Gastroesophageal sphincter (tissue), 4 donors: ENCODE data around the gene HEMGN. TPM values are rescaled to one million over a fixed set of nuclear protein-coding genes. Genes with fewer than 3 reads are reported as not detected.
"Not testable (repeated sequence)": the region's sequence is repeated elsewhere in the genome, so short reads cannot be mapped to it uniquely, and the experiment has no call there.

ENCODE experiments used
- ATAC-seq: fragments of 150-250 bp; one replicate; pipeline ENCODE4 v1.9.1; 2016; ENCODE audit warnings: mild to moderate bottlenecking, moderate library complexity
- H3K27ac ChIP-seq, 4 donors: fragments of 200-600 bp; sonication (generic) in 3 of 4; 1 replicate in 3 of 4; 2 replicates in 1 of 4; pipeline ENCODE4 v1.5.1; 2016 to 2019
- H3K27me3 ChIP-seq: fragments of 200-600 bp; sonication (generic); one replicate; pipeline ENCODE4 v1.5.1; 2019
- H3K36me3 ChIP-seq, 2 donors: fragments of 200-600 bp; sonication (generic); one replicate each; pipeline ENCODE4 v1.5.1; 2019; ENCODE audit warnings: control low read depth in 1 of 2
- H3K4me1 ChIP-seq, 3 donors: fragments of 200-600 bp; sonication (generic); 1 replicate in 2 of 3; 2 replicates in 1 of 3; pipeline ENCODE4 v1.5.1; 2016 to 2019; ENCODE audit warnings: control low read depth in 2 of 3
- H3K4me3 ChIP-seq, 2 donors: fragments of 200-600 bp; sonication (generic); one replicate each; pipeline ENCODE4 v1.5.1; 2019; ENCODE audit warnings: mild to moderate bottlenecking in 1 of 2, moderate library complexity in 1 of 2
- H3K9me3 ChIP-seq, 3 donors: fragments of 200-600 bp; sonication (generic); one replicate each; pipeline ENCODE4 v1.5.1; 2017 to 2019; ENCODE audit warnings: control low read depth in 2 of 3
- EP300 ChIP-seq: sonication (generic); formaldehyde crosslinking; IDR thresholded peaks from one replicate; pipeline ENCODE4 v1.6.1; 2017; ENCODE audit warnings: antibody characterized with exemption, mild to moderate bottlenecking
- POLR2A ChIP-seq, 2 donors: fragments of 450-650 bp; IDR thresholded peaks; one replicate each; pipeline ENCODE4 v1.6.1; 2017; ENCODE audit warnings: antibody characterized with exemption in 2 of 2, mild to moderate bottlenecking in 2 of 2, moderate library complexity in 1 of 2
- POLR2AphosphoS5 ChIP-seq: sonication (generic); formaldehyde crosslinking; IDR thresholded peaks from one replicate; pipeline ENCODE4 v1.6.1; 2017; ENCODE audit warnings: antibody characterized with exemption
- WGBS, 2 donors: methylation state at CpG; one replicate each; pipeline ENCODE4 v1.1.5; 2018; ENCODE audit warnings: low coverage in 1 of 2; 5-methylcytosine and 5-hydroxymethylcytosine counted together
- total RNA-seq, 4 donors: library from RNA; depleted of rRNA; stranded (reverse); fragments of >200 nt; gene quantifications; one replicate each; pipeline ENCODE4 v1.1.0, GENCODE V29; 2016
- TF ChIP-seq, protein P1 (sequence below), 4 experiments: fragments of 200-600 bp in 2 of 4; fragments of 450-650 bp in 2 of 4; sonication (generic) in 1 of 4; IDR thresholded peaks; one replicate each; pipeline ENCODE4 v1.5.1; 2017 to 2019; ENCODE audit warnings: antibody characterized with exemption in 4 of 4, mild to moderate bottlenecking in 2 of 4, moderate library complexity in 2 of 4

HEMGN gene
- total RNA-seq, 4 donors from 2014 or later: not detected

DNA sequence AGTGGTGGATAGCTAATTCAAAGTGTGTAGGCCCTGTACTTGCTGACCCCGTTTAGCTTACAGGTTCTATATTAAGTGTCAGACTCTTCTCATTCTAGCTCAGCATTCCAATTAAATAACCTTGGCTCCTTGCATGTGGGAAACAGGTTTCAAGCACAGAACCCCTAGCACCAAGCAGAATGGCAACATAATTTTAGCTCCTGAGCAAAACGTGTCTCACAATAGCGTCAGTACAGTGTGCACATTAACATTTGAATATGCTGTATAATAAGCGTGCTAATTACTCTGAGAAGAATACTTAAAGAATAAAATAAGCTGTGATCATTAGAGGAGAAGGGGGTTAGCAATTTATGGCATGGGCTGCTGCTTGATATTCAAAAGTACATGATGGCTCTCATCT, 24.2 kb upstream of the HEMGN start:
- H3K27ac ChIP-seq: no peak overlapping the region
- TF ChIP-seq POLR2AphosphoS5: no peak
- TF ChIP-seq EP300: no peak
- TF ChIP-seq, protein P1, sequence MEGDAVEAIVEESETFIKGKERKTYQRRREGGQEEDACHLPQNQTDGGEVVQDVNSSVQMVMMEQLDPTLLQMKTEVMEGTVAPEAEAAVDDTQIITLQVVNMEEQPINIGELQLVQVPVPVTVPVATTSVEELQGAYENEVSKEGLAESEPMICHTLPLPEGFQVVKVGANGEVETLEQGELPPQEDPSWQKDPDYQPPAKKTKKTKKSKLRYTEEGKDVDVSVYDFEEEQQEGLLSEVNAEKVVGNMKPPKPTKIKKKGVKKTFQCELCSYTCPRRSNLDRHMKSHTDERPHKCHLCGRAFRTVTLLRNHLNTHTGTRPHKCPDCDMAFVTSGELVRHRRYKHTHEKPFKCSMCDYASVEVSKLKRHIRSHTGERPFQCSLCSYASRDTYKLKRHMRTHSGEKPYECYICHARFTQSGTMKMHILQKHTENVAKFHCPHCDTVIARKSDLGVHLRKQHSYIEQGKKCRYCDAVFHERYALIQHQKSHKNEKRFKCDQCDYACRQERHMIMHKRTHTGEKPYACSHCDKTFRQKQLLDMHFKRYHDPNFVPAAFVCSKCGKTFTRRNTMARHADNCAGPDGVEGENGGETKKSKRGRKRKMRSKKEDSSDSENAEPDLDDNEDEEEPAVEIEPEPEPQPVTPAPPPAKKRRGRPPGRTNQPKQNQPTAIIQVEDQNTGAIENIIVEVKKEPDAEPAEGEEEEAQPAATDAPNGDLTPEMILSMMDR (IDR thresholded peaks at IDR 0.05): no peak
- TF ChIP-seq POLR2A (IDR thresholded peaks at IDR 0.05): no peak
- WGBS, 2 donors: 66 to 90% methylated on average over 2 to 4 of the region's 4 CpGs
- H3K36me3 ChIP-seq: no peaks in the 10 kb centered on the region
- no peaks in the 10 kb centered on the region for H3K4me1 ChIP-seq
- peaks cover 4% of the 10 kb centered on the region for H3K27me3 ChIP-seq
- no peaks in the 10 kb centered on the region for H3K9me3 ChIP-seq
- no peak for ATAC-seq
- no peak overlapping the region for H3K4me3 ChIP-seq

DNA sequence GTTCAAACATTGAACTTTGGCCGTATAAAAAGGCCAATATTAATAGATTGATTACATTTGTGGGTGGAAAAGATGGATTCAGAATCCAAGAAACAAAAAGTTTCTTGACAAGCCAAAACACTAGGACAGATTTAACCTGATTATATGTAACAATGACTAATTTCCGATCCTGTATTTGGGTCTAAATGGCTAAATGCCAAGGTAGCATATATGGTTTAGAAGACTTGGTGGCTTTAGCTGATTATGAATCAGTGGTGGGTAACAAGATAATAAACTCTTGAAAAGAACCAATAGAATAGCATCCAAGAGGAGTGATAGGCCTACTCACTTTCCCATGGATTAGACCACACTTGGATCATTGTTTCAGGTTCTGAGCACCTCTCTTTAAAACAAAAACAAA, 23.4 kb upstream of the HEMGN start:
- Histone ChIP-seq H3K27me3 (no peaks in the 10 kb centered on the region), H3K4me3 (no peak overlapping the region), H3K36me3 (no peaks in the 10 kb centered on the region), H3K4me1 (no peaks in the 10 kb centered on the region), H3K9me3 (no peaks in the 10 kb centered on the region), H3K27ac (no peak overlapping the region)
- ATAC-seq: no peak
- 50 to 78% methylated on average over 1 to 2 of the region's 2 CpGs for WGBS, 2 donors
- TF ChIP-seq, protein P1 (IDR thresholded peaks at IDR 0.05): no peak
- no peak for TF ChIP-seq EP300
- no peak for TF ChIP-seq POLR2A (IDR thresholded peaks at IDR 0.05)
- TF ChIP-seq POLR2AphosphoS5: no peak

DNA sequence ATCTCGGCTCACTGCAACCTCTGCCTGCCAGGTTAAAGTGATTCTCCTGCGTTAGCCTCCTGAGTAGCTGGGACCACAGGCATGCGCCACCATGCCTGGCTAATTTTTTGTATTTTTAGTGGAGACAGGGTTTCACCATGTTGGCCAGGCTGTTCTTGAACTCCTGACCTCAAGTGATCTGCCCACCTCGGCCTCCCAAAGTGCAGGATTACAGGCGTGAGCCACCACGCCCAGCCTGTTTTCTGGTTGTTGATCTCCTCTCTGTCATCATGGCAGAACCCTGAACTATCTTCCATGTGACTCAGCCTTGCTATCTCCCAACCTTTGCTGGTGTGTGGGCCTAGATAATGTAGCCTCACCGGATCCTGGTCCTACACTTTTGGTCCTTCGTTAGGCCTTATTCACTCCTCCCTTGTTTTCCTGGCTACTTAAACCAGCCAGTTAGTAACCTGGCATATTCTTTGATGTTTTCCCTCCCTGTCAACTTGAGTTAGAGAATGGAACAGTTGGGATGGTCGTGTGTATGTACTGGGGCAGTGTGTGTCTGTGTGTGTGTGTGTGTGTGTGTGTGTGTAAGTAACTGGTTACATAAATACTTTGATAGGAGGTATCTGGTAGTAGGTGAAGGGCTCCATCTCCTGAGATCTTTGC, 22.8 kb upstream of the HEMGN start:
- WGBS, 2 donors: 89 to 90% methylated on average over 5 to 6 of the region's 9 CpGs
- H3K4me3 ChIP-seq, H3K36me3 ChIP-seq, H3K27me3 ChIP-seq, H3K4me1 ChIP-seq, ATAC-seq, H3K27ac ChIP-seq, H3K9me3 ChIP-seq: not testable (repeated sequence)

DNA sequence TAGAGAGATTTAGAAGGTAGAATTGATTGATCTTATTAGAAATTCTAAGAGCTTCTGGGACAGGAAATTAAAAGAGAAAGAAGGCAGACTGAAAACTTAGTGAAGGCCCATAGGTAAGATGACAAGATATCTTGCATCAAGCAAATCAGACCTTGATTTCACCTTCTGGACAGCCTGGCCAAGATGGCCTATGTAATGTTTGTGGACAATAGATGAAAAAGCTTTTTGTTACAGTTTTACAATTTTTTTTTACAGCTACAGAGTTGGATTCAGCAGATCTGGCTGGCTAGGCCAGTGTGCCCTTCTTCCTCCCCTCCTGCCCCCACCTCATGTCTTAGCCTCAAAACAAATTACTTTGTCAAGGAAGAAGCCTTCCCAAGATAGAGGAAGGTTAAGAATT, 21.6 kb upstream of the HEMGN start:
- Histone ChIP-seq H3K9me3 (no peaks in the 10 kb centered on the region), H3K27ac (no peak overlapping the region), H3K4me1 (no peaks in the 10 kb centered on the region), H3K4me3 (no peak overlapping the region), H3K36me3 (no peaks in the 10 kb centered on the region), H3K27me3 (no peaks in the 10 kb centered on the region)
- no peak for ATAC-seq
- TF ChIP-seq POLR2A (IDR thresholded peaks at IDR 0.05): no peak
- no peak for TF ChIP-seq POLR2AphosphoS5
- TF ChIP-seq, protein P1 (IDR thresholded peaks at IDR 0.05): no peak
- TF ChIP-seq EP300: no peak

DNA sequence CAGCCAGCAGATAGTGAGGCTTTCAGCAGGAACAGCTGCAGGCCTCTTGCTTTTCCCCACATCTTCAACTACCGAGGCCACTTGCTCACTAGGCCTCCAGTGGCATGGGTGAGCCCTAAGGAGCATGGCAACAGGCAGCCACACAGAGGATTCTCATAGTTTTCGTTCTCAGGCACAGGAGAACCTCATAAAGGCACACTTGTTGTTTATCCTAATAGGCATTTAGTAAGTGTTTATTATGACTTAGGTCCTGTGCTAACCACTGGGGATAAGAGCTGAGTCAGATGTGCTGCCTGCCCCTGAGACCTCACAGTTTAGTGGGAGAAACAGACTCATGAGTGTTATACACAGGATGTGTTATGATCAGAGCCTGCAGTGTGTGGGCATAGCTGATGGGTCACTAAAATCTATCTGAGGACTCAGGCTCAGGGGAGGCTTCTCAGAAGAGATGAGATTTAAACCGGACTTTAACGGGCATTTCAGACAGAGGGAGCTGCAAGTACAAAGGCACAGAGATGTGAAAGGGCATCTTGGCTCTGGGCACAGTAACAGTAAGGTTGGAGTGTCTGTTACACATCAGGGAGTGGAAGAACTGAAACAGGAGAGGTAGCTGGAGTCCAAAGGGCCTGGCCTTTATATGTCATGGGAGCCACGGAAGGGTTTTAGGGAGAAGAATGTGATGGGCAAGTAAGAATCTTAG, 21.0 kb upstream of the HEMGN start:
- H3K27me3 ChIP-seq: no peaks in the 10 kb centered on the region
- no peaks in the 10 kb centered on the region for H3K36me3 ChIP-seq
- H3K9me3 ChIP-seq: no peaks in the 10 kb centered on the region
- H3K4me3 ChIP-seq: no peak overlapping the region
- ATAC-seq: no peak
- no peak overlapping the region for H3K27ac ChIP-seq
- WGBS, 2 donors: 52 to 76% methylated on average over 5 of the region's 5 CpGs
- TF ChIP-seq POLR2AphosphoS5: no peak
- no peak for TF ChIP-seq EP300
- TF ChIP-seq, protein P1 (IDR thresholded peaks at IDR 0.05): no peak
- no peaks in the 10 kb centered on the region for H3K4me1 ChIP-seq
